GM23248 (cell line): ENCODE results near the gene FHDC1.

Experiments
- EZH2 ChIP-seq: fragments of 200-600 bp; sonication (generic); IDR thresholded peaks from 2 replicates; pipeline ENCODE4 v1.6.1; 2018; ENCODE audit warnings: antibody characterized with exemption, mild to moderate bottlenecking; ENCODE audit not compliant: insufficient read depth, poor library complexity, severe bottlenecking
- EZH2phosphoT487 ChIP-seq: fragments of 200-600 bp; sonication (generic); IDR thresholded peaks from 2 replicates; pipeline ENCODE4 v1.6.1; 2018; ENCODE audit warnings: antibody characterized with exemption, moderate library complexity, mild to moderate bottlenecking, low read depth; ENCODE audit not compliant: insufficient read depth

DNA sequence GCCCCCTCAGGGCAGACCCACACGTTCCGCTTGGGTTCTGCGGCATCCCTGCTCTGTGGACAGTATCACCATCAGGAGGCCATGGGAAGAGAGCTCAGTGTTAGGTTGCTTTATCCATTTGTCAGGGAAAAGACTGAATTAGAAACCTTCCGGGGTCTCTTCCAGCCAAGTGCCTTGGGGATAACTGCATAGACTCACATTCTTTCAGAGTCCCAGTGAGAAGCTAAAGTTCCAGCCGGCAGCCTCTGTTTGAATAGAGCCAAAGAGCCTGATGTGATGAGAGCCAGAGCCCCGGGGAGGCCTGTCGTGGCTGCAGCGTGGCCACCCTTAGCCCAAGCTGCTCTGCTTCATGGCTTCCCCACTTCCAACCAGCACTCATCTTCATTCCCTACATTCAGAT is 85.2 kb downstream of the FHDC1 start:
- TF ChIP-seq EZH2phosphoT487 (no peak), EZH2 (no peak)
